Retinal pigment epithelial cell (primary cell): ENCODE measurements around the gene ADGRL3.

Source experiments
- DNase-seq: peaks from one replicate; pipeline ENCODE4 v3.0.0-alpha.2; 2010; ENCODE audit warnings: low read depth
- H3K4me3 ChIP-seq: 2 replicates; pipeline ENCODE4 v1.5.1; 2011; ENCODE audit warnings: mild to moderate bottlenecking, low read length, control low read depth, moderate library complexity
- TF ChIP-seq, protein P1 (sequence below): conservative IDR thresholded peaks from 2 replicates; pipeline ENCODE4 v1.5.1; 2011; ENCODE audit warnings: low read depth, low read length, control low read depth, inconsistent platforms

ADGRL3 gene

DNA sequence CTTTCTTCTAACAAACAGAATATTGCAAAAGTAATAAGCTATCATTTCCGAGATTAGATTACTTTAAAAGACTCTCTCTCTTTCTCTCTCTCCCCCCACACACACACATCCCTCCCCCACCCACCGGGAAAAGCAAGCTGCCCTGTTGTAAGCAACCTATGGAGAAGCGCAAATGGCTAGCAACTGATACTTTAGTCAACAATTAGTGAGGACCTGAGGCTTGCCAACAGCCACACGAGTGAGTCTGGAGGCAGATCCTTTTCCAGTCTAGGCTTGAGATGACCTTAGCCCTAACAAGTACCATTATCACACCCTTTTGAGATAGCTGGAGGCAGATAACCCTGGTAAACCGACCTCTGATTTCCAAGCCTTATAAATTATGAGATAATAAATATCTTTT, 19.7 kb upstream of the ADGRL3 start:
- TF ChIP-seq, protein P1, sequence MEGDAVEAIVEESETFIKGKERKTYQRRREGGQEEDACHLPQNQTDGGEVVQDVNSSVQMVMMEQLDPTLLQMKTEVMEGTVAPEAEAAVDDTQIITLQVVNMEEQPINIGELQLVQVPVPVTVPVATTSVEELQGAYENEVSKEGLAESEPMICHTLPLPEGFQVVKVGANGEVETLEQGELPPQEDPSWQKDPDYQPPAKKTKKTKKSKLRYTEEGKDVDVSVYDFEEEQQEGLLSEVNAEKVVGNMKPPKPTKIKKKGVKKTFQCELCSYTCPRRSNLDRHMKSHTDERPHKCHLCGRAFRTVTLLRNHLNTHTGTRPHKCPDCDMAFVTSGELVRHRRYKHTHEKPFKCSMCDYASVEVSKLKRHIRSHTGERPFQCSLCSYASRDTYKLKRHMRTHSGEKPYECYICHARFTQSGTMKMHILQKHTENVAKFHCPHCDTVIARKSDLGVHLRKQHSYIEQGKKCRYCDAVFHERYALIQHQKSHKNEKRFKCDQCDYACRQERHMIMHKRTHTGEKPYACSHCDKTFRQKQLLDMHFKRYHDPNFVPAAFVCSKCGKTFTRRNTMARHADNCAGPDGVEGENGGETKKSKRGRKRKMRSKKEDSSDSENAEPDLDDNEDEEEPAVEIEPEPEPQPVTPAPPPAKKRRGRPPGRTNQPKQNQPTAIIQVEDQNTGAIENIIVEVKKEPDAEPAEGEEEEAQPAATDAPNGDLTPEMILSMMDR: no peak
- DNase-seq: no peak
- no peak overlapping the region for H3K4me3 ChIP-seq

- TF ChIP-seq, protein P1: no peak
- no peak overlapping the region for H3K4me3 ChIP-seq
- DNase-seq: no peak
Observed at GRCh38 chr4:61182915-61183314, 17.2 kb upstream of the ADGRL3 start.

- DNase-seq: no peak
- no peak overlapping the region for H3K4me3 ChIP-seq
- TF ChIP-seq, protein P1: no peak
Observed at GRCh38 chr4:61185288-61185687, 14.8 kb upstream of the ADGRL3 start.

DNA sequence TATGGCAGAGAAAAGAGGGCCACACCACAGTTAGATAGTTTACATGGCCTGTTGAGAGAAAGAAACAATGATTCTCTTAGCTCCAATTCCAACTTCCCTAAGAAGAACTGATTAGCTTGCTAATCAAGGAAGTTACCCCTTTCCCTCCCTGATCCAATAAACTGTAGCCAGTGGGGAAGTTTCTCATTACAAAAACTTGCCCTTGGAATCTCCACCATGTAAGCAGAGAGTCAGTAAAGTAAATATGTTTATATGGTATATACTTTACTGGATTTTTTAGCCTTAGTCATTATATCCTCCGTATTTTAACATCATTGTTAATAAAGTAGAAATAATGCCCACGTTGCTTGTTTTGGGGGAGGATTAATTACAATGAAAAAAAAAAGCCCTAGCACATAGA, 7.7 kb upstream of the ADGRL3 start:
- TF ChIP-seq, protein P1: no peak
- H3K4me3 ChIP-seq: no peak overlapping the region
- DNase-seq: no peak

DNA sequence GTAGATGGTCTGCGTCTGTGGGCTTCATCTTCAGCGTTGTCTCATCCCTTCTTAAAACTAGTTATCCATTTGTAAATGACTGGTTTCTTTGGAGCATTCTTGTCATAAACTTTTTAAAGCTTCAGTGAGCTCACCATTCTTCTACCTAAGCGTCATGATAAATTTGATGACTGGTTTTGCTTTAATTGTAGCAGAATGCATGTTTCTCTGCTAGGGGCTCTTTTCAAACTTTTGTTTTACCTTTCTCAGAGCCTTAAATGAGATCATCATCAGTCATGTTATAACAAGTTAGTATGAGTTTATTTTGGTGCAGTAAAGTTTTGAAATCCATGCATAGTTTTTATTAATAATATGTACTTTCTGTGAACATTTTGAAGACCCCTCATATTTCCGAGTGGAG, 6.3 kb upstream of the ADGRL3 start:
- DNase-seq: no peak
- TF ChIP-seq, protein P1: no peak
- H3K4me3 ChIP-seq: no peak overlapping the region

DNA sequence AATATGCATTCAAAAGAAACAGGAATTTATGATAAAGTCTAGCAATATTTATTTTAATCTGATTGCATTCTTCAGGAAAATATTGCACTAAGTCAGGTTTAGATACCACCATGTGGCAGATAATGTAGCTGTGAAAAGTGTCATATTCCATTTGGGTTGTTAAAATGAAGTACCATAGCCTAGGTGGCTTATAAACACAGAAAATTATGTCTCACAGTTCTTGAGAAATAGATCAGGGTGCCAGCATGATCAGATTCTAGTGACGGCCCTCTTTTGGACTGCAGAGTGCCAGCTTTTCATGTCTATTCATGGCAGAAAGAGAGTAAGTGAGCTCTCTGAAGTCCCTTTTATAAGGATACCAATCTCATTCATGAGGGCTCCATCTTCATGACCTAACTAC, 5.6 kb upstream of the ADGRL3 start:
- no peak overlapping the region for H3K4me3 ChIP-seq
- no peak for DNase-seq

GRCh38 chr4:61195101-61195500, 5.0 kb upstream of the ADGRL3 start:
- H3K4me3 ChIP-seq: no peak overlapping the region
- TF ChIP-seq, protein P1: no peak
- DNase-seq: no peak

More for the DNA sequence above, 5.6 kb upstream of the ADGRL3 start:
- TF ChIP-seq, protein P1: no peak
